ENCODE results near the gene CCDC192. TPM values are rescaled to one million over a fixed set of nuclear protein-coding genes. Genes with fewer than 3 reads are reported as not detected.

The CCDC192 gene
- total RNA-seq, 1 experiment from 2014 or later = not detected

- no peak for DNase-seq (ENCODE audit: unreplicated experiment)
- CTCF ChIA-PET = interaction anchor here (0.6 to 7.0 kb wide), 11 partner anchors 10 to 335 kb away, joined by 3 to 53 read pairs (median 5); no protein-coding TSS in a partner anchor
- H3K9me3 Mint-ChIP-seq (ENCODE audit: unreplicated experiment) = no peaks in the 10 kb centered on the region
- H3K4me1 Mint-ChIP-seq (ENCODE audit: insufficient read depth, unreplicated experiment) = peaks cover 6% of the 10 kb centered on the region
- no peaks in the 10 kb centered on the region for H3K27me3 Mint-ChIP-seq (ENCODE audit: insufficient read depth, unreplicated experiment)
- H3K36me3 Mint-ChIP-seq (ENCODE audit: insufficient read depth, unreplicated experiment) = no peaks in the 10 kb centered on the region
- POLR2A ChIA-PET = interaction anchor here (0.6 to 1.3 kb wide), 5 partner anchors 10 to 178 kb away, joined by 3 to 4 read pairs (median 3); no protein-coding TSS in a partner anchor
- H3K27ac Mint-ChIP-seq (ENCODE audit: low read depth, unreplicated experiment) = no peak overlapping the region
- BruUV-seq (replicated peaks) = no TSS peak
- no peak overlapping the region for H3K4me3 Mint-ChIP-seq (ENCODE audit: unreplicated experiment)
- intact Hi-C loops (cut with micrococcal nuclease) = no loop called here
- TF ChIP-seq, protein P1, sequence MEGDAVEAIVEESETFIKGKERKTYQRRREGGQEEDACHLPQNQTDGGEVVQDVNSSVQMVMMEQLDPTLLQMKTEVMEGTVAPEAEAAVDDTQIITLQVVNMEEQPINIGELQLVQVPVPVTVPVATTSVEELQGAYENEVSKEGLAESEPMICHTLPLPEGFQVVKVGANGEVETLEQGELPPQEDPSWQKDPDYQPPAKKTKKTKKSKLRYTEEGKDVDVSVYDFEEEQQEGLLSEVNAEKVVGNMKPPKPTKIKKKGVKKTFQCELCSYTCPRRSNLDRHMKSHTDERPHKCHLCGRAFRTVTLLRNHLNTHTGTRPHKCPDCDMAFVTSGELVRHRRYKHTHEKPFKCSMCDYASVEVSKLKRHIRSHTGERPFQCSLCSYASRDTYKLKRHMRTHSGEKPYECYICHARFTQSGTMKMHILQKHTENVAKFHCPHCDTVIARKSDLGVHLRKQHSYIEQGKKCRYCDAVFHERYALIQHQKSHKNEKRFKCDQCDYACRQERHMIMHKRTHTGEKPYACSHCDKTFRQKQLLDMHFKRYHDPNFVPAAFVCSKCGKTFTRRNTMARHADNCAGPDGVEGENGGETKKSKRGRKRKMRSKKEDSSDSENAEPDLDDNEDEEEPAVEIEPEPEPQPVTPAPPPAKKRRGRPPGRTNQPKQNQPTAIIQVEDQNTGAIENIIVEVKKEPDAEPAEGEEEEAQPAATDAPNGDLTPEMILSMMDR (IDR thresholded peaks at IDR 0.05; ENCODE audit: unreplicated experiment) = no peak
These were observed 196.0 kb downstream of the CCDC192 start for GRCh38 chr5:127899214-127899610.

DNA sequence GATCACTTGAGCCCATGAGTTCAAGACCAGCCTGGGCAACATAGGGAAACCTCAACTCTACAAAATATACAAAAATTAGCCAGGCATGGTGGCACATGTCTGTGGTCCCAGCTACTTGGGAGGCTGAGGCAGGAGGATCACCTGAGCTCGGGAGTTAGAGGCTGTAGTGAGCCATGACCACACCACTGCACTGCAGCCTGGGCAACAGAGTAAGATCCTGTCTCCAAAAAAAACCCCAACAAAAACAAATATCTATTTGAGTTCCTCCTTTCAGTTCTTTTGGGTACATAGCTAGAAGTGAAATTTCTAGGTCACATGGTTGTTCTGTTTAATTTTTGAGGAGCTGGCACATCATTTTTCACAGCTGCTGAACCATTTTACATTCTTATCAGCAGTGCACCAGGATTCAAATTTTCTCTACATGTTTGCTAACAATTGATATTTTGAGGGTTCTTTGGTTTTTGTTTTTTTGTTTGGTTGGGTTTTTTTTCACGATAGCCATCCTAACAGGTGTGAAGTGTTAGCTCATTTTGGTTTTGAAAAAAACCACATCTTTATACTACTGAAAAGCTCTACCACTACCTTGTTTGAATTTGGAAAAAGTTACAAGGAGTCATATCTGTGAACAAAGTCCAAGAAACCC lies 203.5 kb downstream of the CCDC192 start:
- intact Hi-C loops (cut with micrococcal nuclease) = no loop called here
- Mint-ChIP-seq H3K4me3 (ENCODE audit: unreplicated experiment) (no peak overlapping the region), H3K36me3 (ENCODE audit: insufficient read depth, unreplicated experiment) (no peaks in the 10 kb centered on the region), H3K27me3 (ENCODE audit: insufficient read depth, unreplicated experiment) (no peaks in the 10 kb centered on the region), H3K4me1 (ENCODE audit: insufficient read depth, unreplicated experiment) (no peaks in the 10 kb centered on the region), H3K9me3 (ENCODE audit: unreplicated experiment) (no peaks in the 10 kb centered on the region), H3K27ac (ENCODE audit: low read depth, unreplicated experiment) (no peak overlapping the region)
- POLR2A ChIA-PET = no interaction called here
- CTCF ChIA-PET = interaction anchor here (0.5 to 6.1 kb wide), 6 partner anchors 8 to 1222 kb away, joined by 3 to 53 read pairs (median 4); no protein-coding TSS in a partner anchor
- BruUV-seq (replicated peaks) = no TSS peak
- DNase-seq (ENCODE audit: unreplicated experiment) = no peak
- TF ChIP-seq, protein P1 (IDR thresholded peaks at IDR 0.05; ENCODE audit: unreplicated experiment) = no peak

DNA sequence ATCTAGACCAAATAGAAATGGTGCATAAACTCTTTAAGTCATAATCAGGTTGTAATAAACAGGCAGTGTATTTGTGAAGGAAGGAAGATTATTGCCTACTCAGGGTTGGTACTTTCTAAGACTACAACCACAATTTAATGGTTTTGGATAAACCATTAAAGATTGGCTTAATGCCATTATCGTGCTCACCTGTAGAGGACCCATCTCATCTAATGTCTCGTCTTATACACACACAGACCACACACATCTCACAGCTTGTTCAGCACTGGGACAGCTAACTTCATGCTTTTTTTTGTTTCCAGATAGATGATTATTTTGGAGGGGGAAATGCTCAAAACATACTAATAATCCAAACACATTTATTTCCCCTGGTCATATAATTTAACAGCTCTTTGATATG lies 204.7 kb downstream of the CCDC192 start:
- Mint-ChIP-seq H3K27me3 (ENCODE audit: insufficient read depth, unreplicated experiment) (no peaks in the 10 kb centered on the region), H3K4me1 (ENCODE audit: insufficient read depth, unreplicated experiment) (no peaks in the 10 kb centered on the region), H3K9me3 (ENCODE audit: unreplicated experiment) (no peaks in the 10 kb centered on the region), H3K27ac (ENCODE audit: low read depth, unreplicated experiment) (no peak overlapping the region), H3K4me3 (ENCODE audit: unreplicated experiment) (no peak overlapping the region), H3K36me3 (ENCODE audit: insufficient read depth, unreplicated experiment) (no peaks in the 10 kb centered on the region)
- CTCF ChIA-PET = interaction anchor here (0.9 to 6.1 kb wide), 8 partner anchors 11 to 298 kb away, joined by 3 to 53 read pairs (median 4); no protein-coding TSS in a partner anchor
- POLR2A ChIA-PET = interaction anchor here (0.6 to 0.7 kb wide), 2 partner anchors 95 to 151 kb away, joined by 3 read pairs; no protein-coding TSS in a partner anchor
- TF ChIP-seq, protein P1 (IDR thresholded peaks at IDR 0.05; ENCODE audit: unreplicated experiment) = no peak
- no TSS peak for BruUV-seq (replicated peaks)
- intact Hi-C loops (cut with micrococcal nuclease) = no loop called here
- DNase-seq (ENCODE audit: unreplicated experiment) = no peak

GRCh38 chr5:127909066-127909465 lies 205.9 kb downstream of the CCDC192 start:
- BruUV-seq (replicated peaks) = no TSS peak
- H3K27me3 Mint-ChIP-seq (ENCODE audit: insufficient read depth, unreplicated experiment) = no peaks in the 10 kb centered on the region
- TF ChIP-seq, protein P1 (IDR thresholded peaks at IDR 0.05; ENCODE audit: unreplicated experiment) = peak; percentile 60
- H3K4me3 Mint-ChIP-seq (ENCODE audit: unreplicated experiment) = no peak overlapping the region
- ChIA-PET POLR2A (interaction anchor here (0.7 to 1.8 kb wide), 4 partner anchors 9 to 179 kb away, joined by 3 to 4 read pairs (median 4); no protein-coding TSS in a partner anchor), CTCF (interaction anchor here (0.6 to 6.1 kb wide), 24 partner anchors 8 to 300 kb away, joined by 3 to 53 read pairs (median 4); no protein-coding TSS in a partner anchor)
- H3K27ac Mint-ChIP-seq (ENCODE audit: low read depth, unreplicated experiment) = no peak overlapping the region
- no peaks in the 10 kb centered on the region for H3K4me1 Mint-ChIP-seq (ENCODE audit: insufficient read depth, unreplicated experiment)
- H3K9me3 Mint-ChIP-seq (ENCODE audit: unreplicated experiment) = no peaks in the 10 kb centered on the region
- DNase-seq (ENCODE audit: unreplicated experiment) = peak; percentile 84
- intact Hi-C loops (cut with micrococcal nuclease) = loop anchor here (1.0 kb wide), 2 partner anchors 173 to 292 kb away; no protein-coding TSS in a partner anchor
- no peaks in the 10 kb centered on the region for H3K36me3 Mint-ChIP-seq (ENCODE audit: insufficient read depth, unreplicated experiment)

All from MCF 10A (cell line).